AG09309 (cell line): ENCODE results near the gene COL28A1.

Source experiments
- DNase-seq: peaks from one replicate; pipeline ENCODE4 v3.0.0-alpha.2; 2010; ENCODE audit warnings: low read depth
- H3K4me3 ChIP-seq: 2 replicates; pipeline ENCODE4 v1.5.1; 2011; ENCODE audit warnings: mild to moderate bottlenecking, low read depth, low read length, moderate library complexity; ENCODE audit not compliant: control insufficient read depth
- CTCF ChIP-seq: IDR thresholded peaks from 2 replicates; pipeline ENCODE4 v1.5.1; 2011; ENCODE audit warnings: mild to moderate bottlenecking, low read depth, low read length, inconsistent platforms; ENCODE audit not compliant: insufficient read depth, control insufficient read depth; ENCODE audit errors: missing control alignments

Gene COL28A1

GRCh38 chr7:7554021-7554432, 18.4 kb upstream of the COL28A1 start:
- H3K4me3 ChIP-seq = no peak overlapping the region
- no peak for TF ChIP-seq CTCF
- peak; percentile 96 for DNase-seq

- no peak for DNase-seq
- no peak for TF ChIP-seq CTCF
- H3K4me3 ChIP-seq = no peak overlapping the region
Observed at GRCh38 chr7:7553386-7553785, 17.7 kb upstream of the COL28A1 start.

GRCh38 chr7:7552199-7552598, 16.5 kb upstream of the COL28A1 start:
- H3K4me3 ChIP-seq = no peak overlapping the region
- DNase-seq = no peak
- TF ChIP-seq CTCF = no peak

GRCh38 chr7:7550663-7551062, 15.0 kb upstream of the COL28A1 start:
- DNase-seq = no peak
- TF ChIP-seq CTCF = no peak
- no peak overlapping the region for H3K4me3 ChIP-seq

GRCh38 chr7:7548407-7548806, 12.7 kb upstream of the COL28A1 start:
- no peak for TF ChIP-seq CTCF
- H3K4me3 ChIP-seq = no peak overlapping the region
- DNase-seq = no peak

GRCh38 chr7:7542251-7542835, 6.7 kb upstream of the COL28A1 start:
- no peak for TF ChIP-seq CTCF
- DNase-seq = no peak
- no peak overlapping the region for H3K4me3 ChIP-seq

- no peak for DNase-seq
- TF ChIP-seq CTCF = no peak
- H3K4me3 ChIP-seq = no peak overlapping the region
Observed at GRCh38 chr7:7539711-7540110, 4.0 kb upstream of the COL28A1 start.
